Measurements from ENCODE around the gene STX12. TPM values are rescaled to one million over a fixed set of nuclear protein-coding genes. Genes with fewer than 3 reads are reported as not detected.

Gene STX12
- total RNA-seq, 1 experiment from 2014 or later: 9.9 TPM

GRCh38 chr1:27787895-27788294 lies 14.9 kb downstream of the STX12 start:
- no peak overlapping the region for H2BK20ac ChIP-seq (ENCODE audit: low read depth, low read length, poor library complexity, severe bottlenecking)

More at GRCh38 chr1:27787895-27788294, 14.9 kb downstream of the STX12 start:
- Histone ChIP-seq H3K23ac (ENCODE audit: insufficient read length, low read depth, low read length) (no peak overlapping the region), H2AK5ac (ENCODE audit: insufficient read length, low read length) (no peak overlapping the region), H3T11ph (ENCODE audit: low read length) (no peak overlapping the region), H2BK15ac (ENCODE audit: low read depth, low read length) (no peak overlapping the region), H2BK12ac (ENCODE audit: insufficient read length, low read depth, low read length) (no peak overlapping the region), H3K79me1 (ENCODE audit: insufficient read depth, low read depth, low read length, poor library complexity, severe bottlenecking) (no peaks in the 10 kb centered on the region), H3K9ac (ENCODE audit: extremely low read depth, insufficient read length, low read length) (no peak overlapping the region), H2BK5ac (ENCODE audit: insufficient read length, low read length) (no peak overlapping the region), H4K5ac (ENCODE audit: insufficient read length, low read depth, low read length) (no peak overlapping the region), H3K9me3 (ENCODE audit: control insufficient read depth, low read depth, low read length) (no peaks in the 10 kb centered on the region), H4K91ac (ENCODE audit: insufficient read length, low read depth, low read length) (no peak overlapping the region), H2BK120ac (ENCODE audit: low read depth, low read length, poor library complexity, severe bottlenecking) (no peak overlapping the region), H3K23me2 (ENCODE audit: insufficient read length, low read depth, low read length, poor library complexity, severe bottlenecking) (no peaks in the 10 kb centered on the region), H3K27ac (ENCODE audit: insufficient read length, low read depth, low read length) (no peak overlapping the region), H3K79me2 (ENCODE audit: insufficient read depth, low read length) (no peaks in the 10 kb centered on the region), H2AFZ (ENCODE audit: low read length) (no peak overlapping the region), H3K14ac (ENCODE audit: insufficient read depth, low read length) (no peak overlapping the region), H3K18ac (ENCODE audit: insufficient read length, low read depth, low read length) (no peak overlapping the region), H3K56ac (ENCODE audit: insufficient read length, low read depth, low read length) (no peak overlapping the region), H4K8ac (replicated peaks; ENCODE audit: insufficient read length, low read depth, low read length) (no peak overlapping the region), H3K4me1 (ENCODE audit: insufficient read depth, low read length) (no peaks in the 10 kb centered on the region), H4K20me1 (ENCODE audit: control insufficient read depth, insufficient read depth, insufficient read length) (no peaks in the 10 kb centered on the region), H3K4me2 (ENCODE audit: insufficient read depth, insufficient read length, low read length) (no peak overlapping the region), H3K27me3 (ENCODE audit: insufficient read depth, low read length) (no peaks in the 10 kb centered on the region), H3K4ac (ENCODE audit: low read depth, low read length) (no peak overlapping the region)
- Mint-ChIP-seq H3K36me3 (ENCODE audit: insufficient read depth in 1 of 3, low read depth in 3 of 3) (peaks cover 9 to 14% (median 9%) of the 10 kb centered on the region in 3 experiments; a peak in 6 of 7 replicates), H3K9me3 (no peaks in the 10 kb centered on the region), H3K27ac (no peak overlapping the region), H3K4me3 (no peak overlapping the region), H3K27me3 (ENCODE audit: low read depth) (no peaks in the 10 kb centered on the region), H3K4me1 (no peaks in the 10 kb centered on the region)
- TF ChIP-seq CTCF (conservative IDR thresholded peaks at IDR 0.05): no peak
- no peak for DNase-seq
